Measurements from ENCODE around the gene AKR1C1. TPM values are rescaled to one million over a fixed set of nuclear protein-coding genes. Genes with fewer than 3 reads are reported as not detected.

Gene AKR1C1
- total RNA-seq, 2 donors from 2014 or later: 0.32 to 0.71 TPM

Other genes with a start within 250 kb of the AKR1C1 start
- gene AKR1E2, start 137.2 kb upstream of the AKR1C1 start, total RNA-seq: 1 to 10 TPM; 1.9 to 3.7 TPM
- gene AKR1C2, start 40.4 kb downstream of the AKR1C1 start, total RNA-seq: not detected
- 1 to 10 TPM in 1 of 2 donors, under 1 TPM in 1; 0.34 to 2.9 TPM for gene AKR1C3, start 131.0 kb downstream of the AKR1C1 start, total RNA-seq
- gene AKR1C8, start 221.7 kb downstream of the AKR1C1 start, total RNA-seq: 1 to 10 TPM in 1 of 2 donors, under 1 TPM in 1; 0.26 to 1.1 TPM
- gene AKR1C4, start 233.4 kb downstream of the AKR1C1 start, total RNA-seq: under 1 TPM in 1 of 2 donors, not detected in 1; 0.71 TPM

All from activated T-helper 17 cell treated with anti-CD3 and anti-CD28 coated beads, Interleukin-2, amount 50 U/mL, for 72 hours (primary cell).